H1 (cell line): ENCODE measurements around the gene LMTK3. TPM values are rescaled to one million over a fixed set of nuclear protein-coding genes. Genes with fewer than 3 reads are reported as not detected.

Experiments used
- KDM1A ChIP-seq: fragments of 200-600, 300-600 bp; sonication (generic); IDR thresholded peaks from 2 replicates; pipeline ENCODE4 v1.7.1; 2016; ENCODE audit warnings: mild to moderate bottlenecking, low read length, borderline replicate concordance
- POLR2A ChIP-seq, 2 experiments: IDR thresholded peaks; 1 replicate in 1 of 2; 2 replicates in 1 of 2; pipeline ENCODE4 v1.6.1; 2011; ENCODE audit warnings: low read depth in 2 of 2, low read length in 2 of 2, mild to moderate bottlenecking in 2 of 2; ENCODE audit errors: control extremely low read depth in 1 of 2
- RAD21 ChIP-seq, 2 experiments: IDR thresholded peaks in 1 of 2; conservative IDR thresholded peaks in 1 of 2; 2 replicates each; pipeline ENCODE4 v1.6.1; 2011; ENCODE audit warnings: low read depth in 2 of 2, low read length in 2 of 2, improper control_type of control experiment in 1 of 2, inconsistent platforms in 1 of 2, mild to moderate bottlenecking in 1 of 2, moderate library complexity in 1 of 2
- SIN3A ChIP-seq, 2 experiments: IDR thresholded peaks in 1 of 2; conservative IDR thresholded peaks in 1 of 2; 2 replicates each; pipeline ENCODE4 v1.6.1; 2011 to 2012; ENCODE audit warnings: low read length in 2 of 2, improper control_type of control experiment in 1 of 2, low read depth in 1 of 2, mild to moderate bottlenecking in 1 of 2
- SIX5 ChIP-seq: IDR thresholded peaks from 2 replicates; pipeline ENCODE4 v1.6.1; 2011; ENCODE audit warnings: mild to moderate bottlenecking, low read depth, low read length
- SP4 ChIP-seq: IDR thresholded peaks from 2 replicates; pipeline ENCODE4 v1.6.1; 2012; ENCODE audit warnings: low read length, inconsistent platforms
- TAF1 ChIP-seq: IDR thresholded peaks from 2 replicates; pipeline ENCODE4 v1.6.1; 2011; ENCODE audit warnings: mild to moderate bottlenecking, low read depth, low read length
- polyA plus RNA-seq, 7 experiments: library from polyadenylated mRNA; depleted of rRNA in 3 of 7; stranded (reverse) in 5 of 7; unstranded in 2 of 7; fragments of >200 nt in 5 of 7; fragments of 200-250 nt in 2 of 7; gene quantifications; 1 replicate in 5 of 7; 2 replicates in 1 of 7; 4 replicates in 1 of 7; pipeline versions ENCODE4 v1.2.1 to v1.2.3, GENCODE V29; 2011 to 2013; ENCODE audit warnings: missing spikeins in 2 of 7, mixed read lengths in 2 of 7
- total RNA-seq: library from RNA; stranded (reverse); fragmentation: NEBNext Ultra II Directional; extraction: Animal tissue kit (Norgen Biotek cat#: 25700); gene quantifications from 2 replicates; pipeline ENCODE4 v1.2.1, GENCODE V29; 2021
- TF ChIP-seq, protein P1 (sequence below): IDR thresholded peaks from 2 replicates; pipeline ENCODE4 v1.6.1; 2011; ENCODE audit warnings: low read depth, mild to moderate bottlenecking, low read length; ENCODE audit not compliant: insufficient read depth

Gene LMTK3
- total and polyA plus RNA-seq, 2 of the 8 experiments (the other 6 are each of a cell fraction or from before 2014, with no cell fraction given): 2.7 to 12.4 TPM

DNA sequence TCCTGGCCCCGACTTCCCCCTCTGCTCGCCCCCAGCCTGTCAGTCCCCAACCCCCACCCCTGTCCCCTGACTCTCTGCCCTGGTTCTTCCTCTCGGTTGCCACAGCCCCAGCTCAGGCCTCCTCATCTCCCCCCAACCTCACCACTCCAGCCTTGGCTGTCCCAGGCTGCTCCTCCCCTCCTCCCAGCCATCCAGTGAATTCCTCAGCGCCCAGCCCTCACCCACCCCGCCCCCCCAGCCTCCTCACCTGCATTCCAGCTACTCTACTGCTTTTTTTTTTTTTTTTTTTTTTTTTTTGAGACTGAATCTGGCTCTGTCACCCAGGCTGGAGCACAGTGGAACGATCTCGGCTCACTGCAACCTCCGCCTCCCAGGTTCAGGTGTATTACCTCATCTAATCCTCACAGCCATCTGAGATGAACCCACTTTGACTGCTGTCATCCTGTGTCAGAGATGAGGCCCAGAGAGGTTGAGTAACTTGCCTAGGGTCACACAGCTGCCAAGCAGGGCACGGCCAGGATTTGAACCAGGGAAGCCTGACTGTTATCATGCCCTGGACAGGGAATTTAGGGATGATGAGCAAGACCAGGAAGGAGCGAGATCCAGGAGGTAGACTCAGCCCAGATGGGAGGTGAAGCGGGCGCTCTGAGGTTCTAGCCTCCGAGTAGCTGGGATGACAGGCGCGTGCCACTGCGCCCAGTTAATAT, 42.9 kb upstream of the LMTK3 start (continued):
- TF ChIP-seq POLR2A (IDR thresholded peaks at IDR 0.05; ENCODE audit: control extremely low read depth in 1 of 2, low read depth in 2 of 2, low read length in 2 of 2) (no peak), SIN3A (conservative IDR thresholded peaks at IDR 0.05 in 1 of 2, IDR thresholded peaks at IDR 0.05 in 1 of 2; ENCODE audit: low read depth in 1 of 2, low read length in 2 of 2) (no peak), TAF1 (no peak), SIX5 (no peak), RAD21 (IDR thresholded peaks at IDR 0.05 in 1 of 2, conservative IDR thresholded peaks at IDR 0.05 in 1 of 2; ENCODE audit: low read depth in 2 of 2, low read length in 2 of 2) (peak in 1 of 2 experiments; percentile 13; a peak in 1 of 4 replicates), SP4 (no peak), KDM1A (peak; percentile 97)
- TF ChIP-seq, protein P1, sequence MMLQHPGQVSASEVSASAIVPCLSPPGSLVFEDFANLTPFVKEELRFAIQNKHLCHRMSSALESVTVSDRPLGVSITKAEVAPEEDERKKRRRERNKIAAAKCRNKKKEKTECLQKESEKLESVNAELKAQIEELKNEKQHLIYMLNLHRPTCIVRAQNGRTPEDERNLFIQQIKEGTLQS: no peak
